ENCODE measurements around the gene OGDH. TPM values are rescaled to one million over a fixed set of nuclear protein-coding genes. Genes with fewer than 3 reads are reported as not detected.

OGDH gene
- total RNA-seq, 1 donor from 2014 or later: 73.7 TPM

DNA sequence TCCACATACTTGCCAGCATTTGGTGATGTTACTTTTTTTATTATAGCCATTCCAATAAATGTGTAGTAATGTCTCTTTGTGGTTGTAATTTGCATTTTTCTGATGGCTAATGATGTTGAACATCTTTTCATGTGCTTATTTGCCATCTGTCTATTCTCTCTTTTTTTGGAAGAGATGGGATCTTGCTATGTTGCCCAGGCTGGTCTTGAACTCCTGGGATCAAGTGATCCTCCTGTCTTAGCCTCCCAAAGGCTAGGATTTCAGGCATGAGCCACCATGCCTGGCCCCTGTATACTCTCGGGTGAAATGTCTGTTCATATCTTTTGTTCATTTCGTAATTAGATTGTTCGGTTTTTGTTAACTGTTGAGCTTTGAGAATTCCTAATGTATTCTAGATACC lies 3.4 kb downstream of the OGDH start:
- DNase-seq (ENCODE audit: low read depth) (no peak), FAIRE-seq (no peak)
- Histone ChIP-seq H3K27ac (ENCODE audit: low read depth, low read length) (no peak overlapping the region), H3K79me2 (ENCODE audit: insufficient read depth, low read length) (peaks cover 78% of the 10 kb centered on the region), H3K9me3 (ENCODE audit: insufficient read depth, low read depth, low read length) (no peaks in the 10 kb centered on the region), H3K4me2 (ENCODE audit: low read length) (no peak overlapping the region), H3K4me3 (ENCODE audit: insufficient read depth, low read depth, low read length) (no peak overlapping the region), H3K27me3 (ENCODE audit: insufficient read depth, low read length) (no peaks in the 10 kb centered on the region), H3K36me3 (ENCODE audit: insufficient read depth, low read length) (no peaks in the 10 kb centered on the region), H3K4me1 (ENCODE audit: insufficient read depth, low read length) (peaks cover 13% of the 10 kb centered on the region), H4K20me1 (ENCODE audit: insufficient read depth, low read length) (peaks cover 30% of the 10 kb centered on the region), H2AFZ (ENCODE audit: low read depth, low read length) (no peak overlapping the region), H3K9ac (ENCODE audit: low read length) (no peak overlapping the region)
- Mint-ChIP-seq H3K27ac (ENCODE audit: unreplicated experiment) (no peak overlapping the region), H3K4me1 (ENCODE audit: low read depth, unreplicated experiment) (peaks cover 15% of the 10 kb centered on the region), H3K9me3 (ENCODE audit: unreplicated experiment) (no peaks in the 10 kb centered on the region), H3K4me3 (ENCODE audit: unreplicated experiment) (no peak overlapping the region), H3K27me3 (ENCODE audit: low read depth, unreplicated experiment) (no peaks in the 10 kb centered on the region), H3K36me3 (ENCODE audit: low read depth, unreplicated experiment) (no peaks in the 10 kb centered on the region)
- TF ChIP-seq EZH2 (IDR thresholded peaks at IDR 0.05; ENCODE audit: insufficient read depth, low read length): no peak
- TF ChIP-seq, protein P1, sequence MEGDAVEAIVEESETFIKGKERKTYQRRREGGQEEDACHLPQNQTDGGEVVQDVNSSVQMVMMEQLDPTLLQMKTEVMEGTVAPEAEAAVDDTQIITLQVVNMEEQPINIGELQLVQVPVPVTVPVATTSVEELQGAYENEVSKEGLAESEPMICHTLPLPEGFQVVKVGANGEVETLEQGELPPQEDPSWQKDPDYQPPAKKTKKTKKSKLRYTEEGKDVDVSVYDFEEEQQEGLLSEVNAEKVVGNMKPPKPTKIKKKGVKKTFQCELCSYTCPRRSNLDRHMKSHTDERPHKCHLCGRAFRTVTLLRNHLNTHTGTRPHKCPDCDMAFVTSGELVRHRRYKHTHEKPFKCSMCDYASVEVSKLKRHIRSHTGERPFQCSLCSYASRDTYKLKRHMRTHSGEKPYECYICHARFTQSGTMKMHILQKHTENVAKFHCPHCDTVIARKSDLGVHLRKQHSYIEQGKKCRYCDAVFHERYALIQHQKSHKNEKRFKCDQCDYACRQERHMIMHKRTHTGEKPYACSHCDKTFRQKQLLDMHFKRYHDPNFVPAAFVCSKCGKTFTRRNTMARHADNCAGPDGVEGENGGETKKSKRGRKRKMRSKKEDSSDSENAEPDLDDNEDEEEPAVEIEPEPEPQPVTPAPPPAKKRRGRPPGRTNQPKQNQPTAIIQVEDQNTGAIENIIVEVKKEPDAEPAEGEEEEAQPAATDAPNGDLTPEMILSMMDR (IDR thresholded peaks at IDR 0.05; ENCODE audit: insufficient read depth, low read depth, low read length): no peak

DNA sequence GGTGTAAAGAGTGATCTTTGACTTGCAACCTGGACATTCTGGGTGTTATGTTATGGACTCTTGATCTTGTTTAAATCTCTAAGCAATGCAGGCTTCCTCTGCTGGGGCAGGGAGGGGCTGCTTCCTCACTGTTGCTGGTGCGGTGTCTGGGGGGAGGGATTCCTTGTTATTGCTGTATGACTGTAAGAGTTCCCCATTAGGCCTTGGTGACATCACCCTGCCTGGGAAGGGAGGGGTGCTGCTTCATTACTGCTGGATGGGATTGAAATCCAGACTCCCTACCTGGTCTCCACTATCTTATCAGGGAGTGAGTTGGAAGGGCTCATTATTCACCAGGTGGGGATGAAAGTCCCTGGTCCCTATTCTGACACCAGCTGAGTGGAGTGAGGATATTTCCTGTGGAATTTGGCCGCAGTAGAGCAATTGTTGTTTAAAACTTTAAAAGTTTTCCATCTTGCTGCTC lies 8.8 kb downstream of the OGDH start:
- TF ChIP-seq EZH2 (IDR thresholded peaks at IDR 0.05; ENCODE audit: insufficient read depth, low read length): no peak
- TF ChIP-seq, protein P1 (IDR thresholded peaks at IDR 0.05; ENCODE audit: insufficient read depth, low read depth, low read length): no peak
- H3K9me3 ChIP-seq (ENCODE audit: insufficient read depth, low read depth, low read length): no peaks in the 10 kb centered on the region
- no peak overlapping the region for H3K4me3 ChIP-seq (ENCODE audit: insufficient read depth, low read depth, low read length)
- peak overlapping the region; percentile 18 for H3K4me2 ChIP-seq (ENCODE audit: low read length)
- Mint-ChIP-seq H3K9me3 (ENCODE audit: unreplicated experiment) (no peaks in the 10 kb centered on the region), H3K36me3 (ENCODE audit: low read depth, unreplicated experiment) (peaks cover 2% of the 10 kb centered on the region), H3K4me1 (ENCODE audit: low read depth, unreplicated experiment) (peaks cover 43% of the 10 kb centered on the region), H3K27me3 (ENCODE audit: low read depth, unreplicated experiment) (no peaks in the 10 kb centered on the region), H3K27ac (ENCODE audit: unreplicated experiment) (peak overlapping the region; percentile 94), H3K4me3 (ENCODE audit: unreplicated experiment) (no peak overlapping the region)
- no peak for FAIRE-seq
- no peaks in the 10 kb centered on the region for H3K27me3 ChIP-seq (ENCODE audit: insufficient read depth, low read length)
- H3K79me2 ChIP-seq (ENCODE audit: insufficient read depth, low read length): peaks cover 96% of the 10 kb centered on the region
- no peaks in the 10 kb centered on the region for H3K36me3 ChIP-seq (ENCODE audit: insufficient read depth, low read length)
- no peak overlapping the region for H3K27ac ChIP-seq (ENCODE audit: low read depth, low read length)
- H4K20me1 ChIP-seq (ENCODE audit: insufficient read depth, low read length): peaks cover 37% of the 10 kb centered on the region
- H3K9ac ChIP-seq (ENCODE audit: low read length): peak overlapping the region; percentile 3
- peak; percentile 17 for DNase-seq (ENCODE audit: low read depth)
- no peak overlapping the region for H2AFZ ChIP-seq (ENCODE audit: low read depth, low read length)
- peaks cover 9% of the 10 kb centered on the region for H3K4me1 ChIP-seq (ENCODE audit: insufficient read depth, low read length)

DNA sequence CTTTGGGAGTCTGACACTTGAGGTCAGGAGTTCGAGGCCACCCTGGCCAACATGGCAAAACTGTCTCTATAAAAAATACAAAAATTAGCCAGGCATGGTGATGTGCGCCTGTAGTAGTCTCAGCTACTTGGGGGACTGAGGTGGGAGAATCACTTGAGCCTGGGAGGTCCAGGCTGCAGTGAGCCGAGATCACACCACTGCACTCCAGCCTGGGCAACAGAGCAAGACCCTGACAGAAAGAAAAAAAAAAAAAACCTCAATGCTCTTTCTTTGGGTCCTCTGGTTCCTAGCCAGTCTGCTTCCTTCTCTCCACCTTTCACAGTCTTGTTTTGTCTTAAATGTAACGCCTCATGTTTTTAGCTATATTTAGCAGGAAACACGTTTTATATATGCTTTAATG lies 9.4 kb downstream of the OGDH start:
- no peak for TF ChIP-seq EZH2 (IDR thresholded peaks at IDR 0.05; ENCODE audit: insufficient read depth, low read length)
- TF ChIP-seq, protein P1 (IDR thresholded peaks at IDR 0.05; ENCODE audit: insufficient read depth, low read depth, low read length): no peak
- Histone ChIP-seq H4K20me1 (ENCODE audit: insufficient read depth, low read length) (peaks cover 42% of the 10 kb centered on the region), H3K4me2 (ENCODE audit: low read length) (no peak overlapping the region), H2AFZ (ENCODE audit: low read depth, low read length) (no peak overlapping the region), H3K4me1 (ENCODE audit: insufficient read depth, low read length) (peaks cover 9% of the 10 kb centered on the region), H3K36me3 (ENCODE audit: insufficient read depth, low read length) (no peaks in the 10 kb centered on the region), H3K9ac (ENCODE audit: low read length) (no peak overlapping the region), H3K27ac (ENCODE audit: low read depth, low read length) (no peak overlapping the region), H3K9me3 (ENCODE audit: insufficient read depth, low read depth, low read length) (no peaks in the 10 kb centered on the region), H3K27me3 (ENCODE audit: insufficient read depth, low read length) (no peaks in the 10 kb centered on the region), H3K79me2 (ENCODE audit: insufficient read depth, low read length) (peaks cover 96% of the 10 kb centered on the region), H3K4me3 (ENCODE audit: insufficient read depth, low read depth, low read length) (no peak overlapping the region)
- DNase-seq (ENCODE audit: low read depth): no peak
- Mint-ChIP-seq H3K36me3 (ENCODE audit: low read depth, unreplicated experiment) (peaks cover 2% of the 10 kb centered on the region), H3K4me1 (ENCODE audit: low read depth, unreplicated experiment) (peaks cover 43% of the 10 kb centered on the region), H3K9me3 (ENCODE audit: unreplicated experiment) (no peaks in the 10 kb centered on the region), H3K27ac (ENCODE audit: unreplicated experiment) (no peak overlapping the region), H3K4me3 (ENCODE audit: unreplicated experiment) (no peak overlapping the region), H3K27me3 (ENCODE audit: low read depth, unreplicated experiment) (no peaks in the 10 kb centered on the region)
- no peak for FAIRE-seq
